ENCODE measurements around the gene PPA2.

PPA2 gene

GRCh38 chr4:105386012-105386411 is 87.8 kb downstream of the PPA2 start:
- no peak for DNase-seq

- no peak for DNase-seq
These were observed 99.8 kb downstream of the PPA2 start for GRCh38 chr4:105374071-105374470.

- no peak for DNase-seq
These were observed 100.5 kb downstream of the PPA2 start for GRCh38 chr4:105373324-105373723.

GRCh38 chr4:105369988-105370387 is 103.9 kb downstream of the PPA2 start:
- DNase-seq, result no peak

- no peak for DNase-seq
These were observed 112.8 kb downstream of the PPA2 start for GRCh38 chr4:105361053-105361452.

GRCh38 chr4:105357258-105357980 is 116.4 kb downstream of the PPA2 start:
- no peak for DNase-seq

GRCh38 chr4:105356194-105356593 is 117.7 kb downstream of the PPA2 start:
- DNase-seq, result no peak

GRCh38 chr4:105352826-105353225 is 121.0 kb downstream of the PPA2 start:
- no peak for DNase-seq

GRCh38 chr4:105351861-105352260 is 122.0 kb downstream of the PPA2 start:
- no peak for DNase-seq

GRCh38 chr4:105350859-105351490 is 122.9 kb downstream of the PPA2 start:
- no peak for DNase-seq

GRCh38 chr4:105348719-105349118 is 125.1 kb downstream of the PPA2 start:
- no peak for DNase-seq

- no peak for DNase-seq
These were observed 127.0 kb downstream of the PPA2 start for GRCh38 chr4:105346869-105347268.

- no peak for DNase-seq
These were observed 128.0 kb downstream of the PPA2 start for GRCh38 chr4:105345838-105346237.

- no peak for DNase-seq
These were observed 128.5 kb downstream of the PPA2 start for GRCh38 chr4:105345358-105345757.

GRCh38 chr4:105344141-105344540 is 129.7 kb downstream of the PPA2 start:
- no peak for DNase-seq

- DNase-seq, result no peak
These were observed 130.5 kb downstream of the PPA2 start for GRCh38 chr4:105343146-105343931.

- DNase-seq, result no peak
These were observed 144.8 kb downstream of the PPA2 start for GRCh38 chr4:105329081-105329480.

GRCh38 chr4:105327956-105328355 is 145.9 kb downstream of the PPA2 start:
- no peak for DNase-seq

- DNase-seq, result no peak
These were observed 146.6 kb downstream of the PPA2 start for GRCh38 chr4:105327222-105327621.

Measured in NCI-H510A (cell line).